Effector memory CD8-positive, alpha-beta T cell (primary cell): ENCODE measurements around the gene HSFX2.
"Not testable (repeated sequence)": the region's sequence is repeated elsewhere in the genome, so short reads cannot be mapped to it uniquely, and the experiment has no call there.

Experiments used
- ATAC-seq: fragments of 150-1000 bp; cut with Tn5 transposase; replicated peaks from 2 replicates; pipeline ENCODE4 v1.10.0; 2021; ENCODE audit warnings: mild to moderate bottlenecking, moderate library complexity
- DNase-seq, 3 experiments: peaks; one replicate each; pipeline ENCODE4 v3.0.0; 2021
- H3K27ac Mint-ChIP-seq, 2 donors: one replicate each; pipeline ENCODE4 v1.8.0; 2022; ENCODE audit warnings: mild to moderate bottlenecking in 2 of 2, mixed read lengths in 2 of 2, moderate library complexity in 2 of 2
- H3K27me3 Mint-ChIP-seq, 2 donors: one replicate each; pipeline ENCODE4 v1.8.0; 2022; ENCODE audit warnings: mixed read lengths in 2 of 2
- H3K36me3 Mint-ChIP-seq: one replicate; pipeline ENCODE4 v1.8.0; 2022; ENCODE audit warnings: mild to moderate bottlenecking, moderate library complexity, mixed read lengths; ENCODE audit not compliant: insufficient read depth
- H3K4me1 Mint-ChIP-seq, 2 donors: one replicate each; pipeline ENCODE4 v1.8.0; 2022; ENCODE audit warnings: low read depth in 2 of 2, mixed read lengths in 2 of 2
- H3K4me3 Mint-ChIP-seq, 2 donors: one replicate each; pipeline ENCODE4 v1.8.0; 2022; ENCODE audit warnings: mild to moderate bottlenecking in 2 of 2, mixed read lengths in 2 of 2, moderate library complexity in 2 of 2
- H3K9me3 Mint-ChIP-seq, 2 donors: one replicate each; pipeline ENCODE4 v1.8.0; 2022; ENCODE audit warnings: mixed read lengths in 2 of 2

HSFX2 gene

DNA sequence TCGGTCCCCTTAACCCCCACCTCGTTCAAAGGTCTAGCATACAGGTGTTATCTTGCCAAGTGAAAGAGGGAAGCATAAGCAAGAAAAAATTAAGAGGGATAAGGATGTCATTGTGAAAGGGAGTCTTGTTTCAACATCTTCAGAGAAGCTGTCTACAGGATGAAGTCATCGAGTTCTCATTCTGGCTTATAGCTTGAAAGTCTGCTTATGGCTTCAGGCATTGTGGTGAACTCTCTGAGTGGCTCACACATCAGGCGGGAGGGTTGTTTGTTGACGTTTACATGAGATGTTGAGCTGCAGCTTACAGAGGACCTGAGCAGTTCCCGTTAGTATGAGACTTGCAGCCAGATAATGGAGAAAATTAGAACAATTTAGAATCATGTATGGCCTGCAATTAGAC lies 24.4 kb downstream of the HSFX2 start:
- no peaks in the 10 kb centered on the region for H3K4me1 Mint-ChIP-seq
- ATAC-seq (no peak), DNase-seq (no peak)
- H3K9me3 Mint-ChIP-seq = no peaks in the 10 kb centered on the region
- no peak overlapping the region for H3K27ac Mint-ChIP-seq
- no peaks in the 10 kb centered on the region for H3K27me3 Mint-ChIP-seq
- H3K4me3 Mint-ChIP-seq = no peak overlapping the region
- no peaks in the 10 kb centered on the region for H3K36me3 Mint-ChIP-seq

DNA sequence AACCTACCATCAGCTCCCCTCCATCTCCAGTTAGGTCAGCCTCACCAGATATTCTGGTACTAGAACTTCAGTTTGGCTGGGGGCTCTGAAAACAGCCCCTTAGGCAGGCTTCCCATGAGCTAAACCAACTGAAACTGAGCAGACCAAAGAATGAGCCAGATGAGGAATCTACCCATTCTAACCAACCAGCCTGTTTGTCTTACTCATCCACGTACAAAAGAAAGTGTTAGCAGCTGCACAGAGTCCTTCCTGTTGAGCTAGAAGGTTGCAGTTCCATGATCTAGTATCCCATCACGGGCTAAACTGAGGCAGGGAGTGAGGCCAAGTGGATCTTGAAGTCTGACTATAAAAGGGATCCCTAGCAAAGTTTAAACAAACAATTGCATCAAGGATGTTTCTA lies 25.3 kb downstream of the HSFX2 start:
- H3K27me3 Mint-ChIP-seq = no peaks in the 10 kb centered on the region
- no peak overlapping the region for H3K4me3 Mint-ChIP-seq
- DNase-seq = no peak
- H3K9me3 Mint-ChIP-seq = no peaks in the 10 kb centered on the region
- no peak overlapping the region for H3K27ac Mint-ChIP-seq
- ATAC-seq = no peak
- H3K36me3 Mint-ChIP-seq = no peaks in the 10 kb centered on the region
- no peaks in the 10 kb centered on the region for H3K4me1 Mint-ChIP-seq

DNA sequence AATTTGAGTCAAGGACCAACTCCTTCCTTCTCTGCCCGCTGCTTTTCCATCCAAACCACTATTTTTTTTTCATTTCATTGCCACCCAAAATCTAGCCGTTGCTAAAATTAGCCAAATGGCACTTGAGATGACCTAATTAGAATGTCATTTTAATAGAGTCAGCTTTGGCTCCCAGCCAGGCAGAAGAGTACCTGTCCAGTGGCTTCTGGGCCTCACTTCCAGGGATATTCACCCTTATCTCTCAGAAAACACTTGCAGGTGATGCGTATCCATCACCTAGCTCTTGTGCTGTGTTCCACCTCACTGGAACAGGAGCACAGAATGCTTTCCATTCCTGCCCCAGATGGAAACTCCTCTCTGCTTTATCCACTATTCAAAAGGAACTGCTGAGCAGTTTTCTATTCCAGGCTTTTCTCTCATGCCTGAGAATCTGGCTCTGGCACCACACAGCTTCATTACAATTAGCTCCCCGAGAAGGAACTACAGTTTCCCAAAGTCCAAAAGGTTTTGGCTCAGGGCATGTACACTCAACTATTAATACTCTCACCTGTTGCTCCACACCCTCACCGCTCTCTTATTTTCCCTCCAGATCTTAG lies 26.3 kb downstream of the HSFX2 start:
- H3K9me3 Mint-ChIP-seq = no peaks in the 10 kb centered on the region
- no peak overlapping the region for H3K27ac Mint-ChIP-seq
- no peaks in the 10 kb centered on the region for H3K4me1 Mint-ChIP-seq
- no peaks in the 10 kb centered on the region for H3K36me3 Mint-ChIP-seq
- no peak for ATAC-seq
- H3K27me3 Mint-ChIP-seq = no peaks in the 10 kb centered on the region
- DNase-seq = no peak
- no peak overlapping the region for H3K4me3 Mint-ChIP-seq

DNA sequence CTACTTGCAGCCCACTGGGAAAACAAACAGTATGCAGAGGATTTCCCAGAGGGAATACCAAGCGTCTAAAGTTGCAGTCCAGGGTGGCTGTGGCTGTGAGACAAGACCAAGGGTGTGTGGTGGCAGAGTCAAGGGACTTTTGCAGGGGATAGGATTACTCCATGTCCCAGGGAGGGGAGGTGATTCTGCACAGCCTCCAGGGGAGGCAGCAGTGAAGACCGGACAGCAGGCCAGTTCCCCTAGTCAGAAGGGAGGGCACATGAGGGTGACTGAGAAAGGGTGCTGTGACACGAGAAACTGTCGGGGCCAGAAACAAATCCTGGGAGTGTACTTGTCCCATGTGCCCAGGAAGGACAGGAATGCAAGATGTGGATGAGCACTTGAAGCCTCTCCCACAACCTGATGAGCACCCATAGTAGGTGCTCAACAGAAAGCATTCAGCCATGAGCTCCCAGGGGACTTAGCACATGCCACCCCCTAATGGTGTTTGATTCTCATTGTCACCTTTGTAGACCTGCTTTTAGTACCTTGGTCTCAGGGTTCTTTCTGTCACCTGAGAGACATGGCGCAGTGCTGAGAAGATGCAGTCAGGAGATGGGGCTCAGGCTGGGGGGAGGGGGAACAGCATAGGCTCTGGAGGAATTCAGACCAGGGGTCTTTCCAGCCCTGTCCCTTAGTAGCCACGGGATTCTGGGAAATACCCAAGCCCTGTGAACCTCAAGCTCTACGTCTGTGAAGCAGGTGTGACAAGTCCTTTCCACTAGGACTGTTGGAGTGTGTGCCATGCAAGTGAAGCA lies 27.3 kb downstream of the HSFX2 start:
- H3K4me3 Mint-ChIP-seq = no peak overlapping the region
- no peaks in the 10 kb centered on the region for H3K36me3 Mint-ChIP-seq
- H3K27ac Mint-ChIP-seq = no peak overlapping the region
- H3K27me3 Mint-ChIP-seq = no peaks in the 10 kb centered on the region
- no peaks in the 10 kb centered on the region for H3K9me3 Mint-ChIP-seq
- DNase-seq (no peak), ATAC-seq (no peak)
- no peaks in the 10 kb centered on the region for H3K4me1 Mint-ChIP-seq

DNA sequence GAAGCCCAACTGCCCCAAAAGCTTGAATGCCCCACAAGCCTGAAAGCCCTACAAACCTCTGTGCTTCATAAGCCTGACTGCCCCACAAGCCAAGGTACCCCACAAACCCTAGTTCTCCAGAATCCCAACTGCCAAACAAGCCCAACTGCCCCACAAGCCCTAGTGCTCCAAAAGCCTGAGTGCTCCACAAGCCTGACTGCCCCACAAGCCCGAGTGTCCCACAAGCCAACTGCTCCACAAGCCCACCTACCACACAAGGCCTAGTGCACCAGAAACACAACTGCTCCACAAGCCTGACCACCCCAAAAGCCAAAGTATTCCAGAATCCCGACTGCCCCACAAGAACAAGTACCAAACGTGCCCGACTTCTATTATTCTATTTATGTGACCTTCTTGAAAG lies 31.8 kb downstream of the HSFX2 start:
- DNase-seq (no peak), ATAC-seq (no peak)
- no peak overlapping the region for H3K27ac Mint-ChIP-seq
- H3K4me3 Mint-ChIP-seq = no peak overlapping the region
- H3K27me3 Mint-ChIP-seq = no peaks in the 10 kb centered on the region
- H3K4me1 Mint-ChIP-seq = no peaks in the 10 kb centered on the region
- no peaks in the 10 kb centered on the region for H3K36me3 Mint-ChIP-seq
- no peaks in the 10 kb centered on the region for H3K9me3 Mint-ChIP-seq

DNA sequence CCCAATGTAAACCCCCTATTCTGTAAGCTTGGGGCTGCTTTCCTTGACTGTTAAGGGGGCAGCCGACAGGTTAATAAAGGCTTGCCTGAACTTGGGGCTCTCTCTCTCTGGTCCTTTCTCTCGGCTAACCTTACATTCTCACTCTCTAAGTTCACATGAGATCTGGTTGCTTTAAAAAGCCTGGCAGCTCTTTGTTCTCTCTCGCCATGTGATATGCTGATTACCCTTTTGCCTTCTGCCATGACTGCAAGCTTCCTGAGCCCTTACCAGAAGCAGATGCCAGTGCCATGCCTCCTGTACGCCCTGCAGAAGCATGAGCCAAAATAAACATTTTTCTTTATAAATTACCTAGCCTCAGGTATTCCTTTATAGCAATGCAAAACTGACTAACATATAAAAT lies 39.9 kb downstream of the HSFX2 start:
- H3K36me3 Mint-ChIP-seq, H3K4me1 Mint-ChIP-seq, DNase-seq, H3K27ac Mint-ChIP-seq, H3K9me3 Mint-ChIP-seq, H3K27me3 Mint-ChIP-seq, H3K4me3 Mint-ChIP-seq, ATAC-seq: not testable (repeated sequence)

DNA sequence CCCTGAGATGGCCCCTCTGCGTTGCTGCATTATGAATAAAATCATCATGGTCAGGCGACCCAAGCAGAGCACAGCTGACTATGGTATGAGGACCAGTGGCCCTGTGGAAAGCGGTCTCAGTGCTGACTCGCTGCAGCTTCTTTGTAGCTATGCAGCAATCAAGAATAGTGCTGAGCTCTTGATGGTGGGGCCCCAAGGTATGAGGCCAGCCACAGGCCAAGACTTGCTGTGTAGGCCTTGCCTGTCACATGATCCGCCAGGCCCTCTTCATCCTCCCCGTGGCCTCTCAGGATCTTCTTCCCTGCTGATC lies 43.2 kb downstream of the HSFX2 start:
- ATAC-seq = not testable (repeated sequence)

DNA sequence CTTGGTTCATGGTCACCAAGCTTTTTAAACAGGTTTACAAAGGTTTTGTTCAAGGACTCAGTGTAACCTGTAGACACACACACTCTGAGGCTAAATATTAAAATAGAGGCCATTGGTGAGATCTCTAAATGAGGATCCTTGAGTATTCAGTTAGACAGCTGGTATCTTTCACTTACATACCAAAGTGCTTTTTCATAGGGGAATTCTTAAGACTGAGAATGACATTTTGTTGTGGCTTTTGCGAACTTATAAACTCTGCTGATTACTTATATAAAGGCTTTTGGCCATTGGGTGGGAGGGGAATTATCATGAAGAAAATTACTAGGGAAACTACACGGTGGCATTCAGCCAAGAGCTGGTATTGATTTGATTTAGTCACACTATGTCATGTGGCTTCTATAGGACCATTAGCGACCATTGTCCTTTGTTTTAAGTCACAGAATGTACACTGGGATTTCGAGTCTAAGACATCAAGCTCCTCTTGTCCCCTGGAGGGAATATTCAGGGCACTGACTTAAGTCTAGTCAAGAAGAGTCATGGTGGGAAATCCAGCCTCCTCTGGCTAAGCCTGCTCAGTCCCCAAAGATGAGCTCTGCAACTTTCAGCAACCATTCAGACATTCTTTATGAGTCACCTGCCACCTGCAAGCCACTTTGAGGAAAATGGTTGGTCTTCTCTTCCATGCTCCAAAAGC lies 43.7 kb downstream of the HSFX2 start:
- H3K4me1 Mint-ChIP-seq, ATAC-seq, H3K27me3 Mint-ChIP-seq, H3K36me3 Mint-ChIP-seq, H3K9me3 Mint-ChIP-seq, H3K4me3 Mint-ChIP-seq, DNase-seq, H3K27ac Mint-ChIP-seq: not testable (repeated sequence)

More for the DNA sequence above, 43.2 kb downstream of the HSFX2 start:
- not testable (repeated sequence) for H3K9me3 Mint-ChIP-seq, H3K4me3 Mint-ChIP-seq, H3K36me3 Mint-ChIP-seq, H3K27me3 Mint-ChIP-seq, H3K27ac Mint-ChIP-seq, H3K4me1 Mint-ChIP-seq, DNase-seq

DNA sequence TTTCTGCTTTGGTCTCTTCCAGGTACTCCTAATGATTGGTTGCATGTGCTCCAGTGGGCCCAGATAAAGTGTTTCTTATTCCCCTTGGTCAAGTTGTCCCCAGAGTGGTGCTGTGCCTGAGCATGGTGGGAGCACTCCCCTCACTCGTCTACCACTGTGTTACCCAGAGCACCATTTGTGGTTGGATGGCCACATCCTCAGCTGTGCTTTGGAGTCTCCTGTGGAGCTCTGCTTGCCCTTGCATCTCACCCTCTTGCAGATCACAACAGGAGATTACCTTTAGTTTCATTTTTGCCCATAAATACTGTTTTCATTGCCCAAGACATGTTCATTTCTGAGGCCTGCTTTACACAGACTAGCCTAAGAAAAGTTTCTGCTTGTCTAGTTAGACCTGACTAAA lies 44.7 kb downstream of the HSFX2 start:
- not testable (repeated sequence) for H3K27ac Mint-ChIP-seq, H3K9me3 Mint-ChIP-seq, H3K36me3 Mint-ChIP-seq, H3K27me3 Mint-ChIP-seq, H3K4me1 Mint-ChIP-seq, DNase-seq, H3K4me3 Mint-ChIP-seq
- peak; percentile 72 for ATAC-seq

DNA sequence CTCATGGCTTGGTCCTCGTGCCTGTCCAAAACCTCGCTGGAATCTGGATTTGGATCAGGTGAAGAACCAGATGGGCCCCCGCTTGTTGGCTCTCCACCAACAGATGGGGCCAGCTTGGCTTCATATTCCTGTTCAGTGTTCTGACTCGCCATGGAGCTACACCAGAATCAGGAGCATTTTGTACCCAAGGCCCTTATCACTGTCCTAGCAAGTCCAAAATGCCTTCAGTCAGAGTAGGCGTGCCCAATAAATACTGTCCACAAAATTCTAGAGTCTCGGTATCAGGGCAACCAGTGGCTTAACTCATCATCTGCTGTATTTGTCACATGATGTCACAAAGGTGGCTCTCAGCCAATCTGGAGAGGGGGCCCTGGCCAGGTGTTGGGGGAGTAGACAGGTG lies 45.4 kb downstream of the HSFX2 start, which contains the start of gene HSFX3:
Gene HSFX3 (minus strand): TSS at position 224 of the 400 bp plus-strand sequence. CDS start 72 bp downstream, at position 152.
- not testable (repeated sequence) for H3K27ac Mint-ChIP-seq, H3K36me3 Mint-ChIP-seq, H3K4me3 Mint-ChIP-seq, DNase-seq, H3K9me3 Mint-ChIP-seq, H3K27me3 Mint-ChIP-seq, ATAC-seq, H3K4me1 Mint-ChIP-seq

DNA sequence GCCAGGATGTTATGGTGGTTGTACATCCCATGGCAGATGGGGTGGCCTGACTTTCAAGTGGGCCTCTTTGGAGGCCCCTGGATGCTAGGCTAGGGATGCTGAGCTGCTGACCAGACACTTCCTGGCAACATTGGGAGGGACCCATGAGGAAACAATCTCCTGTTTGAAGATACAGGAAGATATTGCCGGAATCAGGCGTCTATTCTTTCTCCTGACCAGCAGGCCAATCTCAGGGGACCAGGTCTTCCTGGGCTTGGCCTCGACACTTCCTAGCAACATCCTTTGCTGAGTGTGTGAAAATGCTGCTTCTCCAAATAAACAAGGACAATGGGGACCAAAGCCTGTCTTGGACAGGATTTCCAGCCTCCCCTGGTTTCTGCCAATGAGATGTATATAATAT lies 47.3 kb downstream of the HSFX2 start:
- not testable (repeated sequence) for H3K27ac Mint-ChIP-seq, ATAC-seq, H3K4me1 Mint-ChIP-seq

DNA sequence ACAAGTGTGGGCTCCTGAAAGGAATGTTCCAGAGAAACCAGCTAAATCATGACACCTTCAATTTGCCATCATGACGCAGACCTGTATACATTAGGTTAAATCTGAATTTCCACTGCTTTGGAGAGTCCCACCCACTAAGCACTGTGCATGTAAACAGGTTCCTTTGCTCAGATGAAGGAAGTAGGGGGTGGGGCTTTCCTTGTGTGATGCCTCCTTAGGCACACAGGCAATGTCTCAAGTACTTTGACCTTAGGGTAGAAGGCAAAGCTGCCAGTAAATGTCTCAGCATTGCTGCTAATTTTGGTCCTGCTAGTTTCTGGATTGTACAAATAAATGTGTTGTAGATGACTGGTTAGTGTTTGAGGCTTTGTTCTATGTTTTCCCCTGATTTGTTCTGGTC lies 48.2 kb downstream of the HSFX2 start:
- H3K4me1 Mint-ChIP-seq, H3K27me3 Mint-ChIP-seq, H3K9me3 Mint-ChIP-seq, DNase-seq, H3K27ac Mint-ChIP-seq, ATAC-seq, H3K4me3 Mint-ChIP-seq: not testable (repeated sequence)
- peaks cover 12% of the 10 kb centered on the region for H3K36me3 Mint-ChIP-seq

More for the DNA sequence above, 47.3 kb downstream of the HSFX2 start:
- H3K27me3 Mint-ChIP-seq, DNase-seq, H3K9me3 Mint-ChIP-seq, H3K36me3 Mint-ChIP-seq, H3K4me3 Mint-ChIP-seq: not testable (repeated sequence)

DNA sequence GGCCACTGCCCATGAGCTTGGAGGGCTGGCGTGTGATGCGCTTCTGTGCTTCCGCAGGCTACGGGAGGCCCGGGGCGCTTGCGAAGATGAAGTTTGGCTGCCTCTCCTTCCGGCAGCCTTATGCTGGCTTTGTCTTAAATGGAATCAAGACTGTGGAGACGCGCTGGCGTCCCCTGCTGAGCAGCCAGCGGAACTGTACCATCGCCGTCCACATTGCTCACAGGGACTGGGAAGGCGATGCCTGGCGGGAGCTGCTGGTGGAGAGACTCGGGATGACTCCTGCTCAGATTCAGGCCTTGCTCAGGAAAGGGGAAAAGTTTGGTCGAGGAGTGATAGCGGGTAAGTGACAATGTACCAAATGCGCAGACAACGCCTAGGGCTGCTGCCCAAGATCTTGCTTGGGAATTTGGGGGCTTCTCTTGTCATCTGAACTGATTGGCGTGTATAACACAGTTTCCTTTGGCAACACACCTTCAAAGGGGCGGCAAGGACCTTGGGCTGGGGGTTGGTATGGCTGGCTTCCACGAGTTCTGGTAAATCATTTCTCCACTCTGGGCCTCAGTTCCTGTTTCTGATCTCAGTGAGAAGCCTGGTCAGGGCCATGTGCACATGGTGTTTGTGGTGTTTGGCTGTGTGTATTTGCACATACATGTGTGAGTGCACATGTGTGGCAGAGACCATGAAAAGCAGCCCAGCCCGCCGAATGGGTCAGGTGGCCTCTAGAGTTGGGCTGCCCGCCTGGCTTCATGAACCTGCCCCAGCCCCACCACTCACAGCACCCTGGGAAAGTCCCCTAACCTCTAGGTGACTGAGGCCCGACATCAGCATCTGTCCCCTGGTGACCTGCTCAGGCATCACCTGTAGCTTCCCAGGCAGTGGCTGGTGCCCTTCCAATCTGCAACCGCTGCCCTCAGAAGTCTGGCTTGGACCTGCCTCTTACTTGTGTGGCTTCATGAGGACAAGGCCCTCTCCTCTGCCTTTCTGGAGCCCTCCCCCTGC lies 49.3 kb downstream of the HSFX2 start:
- H3K9me3 Mint-ChIP-seq, H3K4me3 Mint-ChIP-seq, H3K27me3 Mint-ChIP-seq, ATAC-seq, DNase-seq, H3K4me1 Mint-ChIP-seq, H3K27ac Mint-ChIP-seq: not testable (repeated sequence)
- peaks cover 20% of the 10 kb centered on the region for H3K36me3 Mint-ChIP-seq
